ENCODE results near the gene RAP2A. TPM values are rescaled to one million over a fixed set of nuclear protein-coding genes. Genes with fewer than 3 reads are reported as not detected.

Gene RAP2A
- total RNA-seq, 1 experiment from 2014 or later, result 43.6 TPM

DNA sequence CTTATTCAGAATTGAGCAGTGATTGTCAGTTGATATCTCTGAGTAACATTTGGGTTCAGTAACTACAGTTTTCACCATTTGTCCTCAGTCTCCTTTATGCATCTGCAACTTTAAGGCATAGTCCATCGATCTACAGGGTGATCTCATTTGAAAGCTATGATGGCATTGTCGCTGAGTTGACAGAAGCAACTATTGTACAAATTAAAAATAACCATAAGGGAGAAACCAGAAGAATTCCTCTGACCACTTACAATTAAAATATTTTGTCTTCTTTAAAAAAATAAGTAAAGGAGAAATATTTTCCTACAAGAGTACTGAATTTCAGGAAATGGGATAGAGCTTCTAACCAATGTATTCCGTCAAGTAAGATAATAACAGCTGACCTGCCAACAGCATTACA is 30.6 kb downstream of the RAP2A start:
- no peak overlapping the region for H3K27ac ChIP-seq (ENCODE audit: low read depth, low read length, poor library complexity, severe bottlenecking)
- intact Hi-C loops (cut with micrococcal nuclease; ENCODE audit: unreplicated experiment), result no loop called here
- no TSS peak for BruUV-seq (replicated peaks)
- H3K36me3 ChIP-seq (ENCODE audit: insufficient read depth, low read length, poor library complexity, severe bottlenecking), result no peaks in the 10 kb centered on the region
- H3K4me1 ChIP-seq (ENCODE audit: insufficient read depth, low read length, poor library complexity, severe bottlenecking), result peaks cover 23% of the 10 kb centered on the region
- no peaks in the 10 kb centered on the region for H3K9me3 ChIP-seq (ENCODE audit: low read depth, low read length, poor library complexity, severe bottlenecking)
- ChIA-PET CTCF (no interaction called here), POLR2A (ENCODE audit: low non-redundant PET) (no interaction called here)
- H3K27me3 ChIP-seq (replicated peaks; ENCODE audit: insufficient read depth, low read depth, low read length, poor library complexity), result no peaks in the 10 kb centered on the region
- no peak for DNase-seq (ENCODE audit: low spot score)
- no peak overlapping the region for H3K4me3 ChIP-seq (ENCODE audit: low read depth, low read length, poor library complexity, severe bottlenecking)
- no peak for TF ChIP-seq EZH2 (IDR thresholded peaks at IDR 0.05; ENCODE audit: borderline replicate concordance, low read depth, low read length, poor library complexity, severe bottlenecking)
- TF ChIP-seq, protein P1, sequence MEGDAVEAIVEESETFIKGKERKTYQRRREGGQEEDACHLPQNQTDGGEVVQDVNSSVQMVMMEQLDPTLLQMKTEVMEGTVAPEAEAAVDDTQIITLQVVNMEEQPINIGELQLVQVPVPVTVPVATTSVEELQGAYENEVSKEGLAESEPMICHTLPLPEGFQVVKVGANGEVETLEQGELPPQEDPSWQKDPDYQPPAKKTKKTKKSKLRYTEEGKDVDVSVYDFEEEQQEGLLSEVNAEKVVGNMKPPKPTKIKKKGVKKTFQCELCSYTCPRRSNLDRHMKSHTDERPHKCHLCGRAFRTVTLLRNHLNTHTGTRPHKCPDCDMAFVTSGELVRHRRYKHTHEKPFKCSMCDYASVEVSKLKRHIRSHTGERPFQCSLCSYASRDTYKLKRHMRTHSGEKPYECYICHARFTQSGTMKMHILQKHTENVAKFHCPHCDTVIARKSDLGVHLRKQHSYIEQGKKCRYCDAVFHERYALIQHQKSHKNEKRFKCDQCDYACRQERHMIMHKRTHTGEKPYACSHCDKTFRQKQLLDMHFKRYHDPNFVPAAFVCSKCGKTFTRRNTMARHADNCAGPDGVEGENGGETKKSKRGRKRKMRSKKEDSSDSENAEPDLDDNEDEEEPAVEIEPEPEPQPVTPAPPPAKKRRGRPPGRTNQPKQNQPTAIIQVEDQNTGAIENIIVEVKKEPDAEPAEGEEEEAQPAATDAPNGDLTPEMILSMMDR (conservative IDR thresholded peaks at IDR 0.05; ENCODE audit: low read depth, low read length), result no peak

- ChIA-PET POLR2A (ENCODE audit: low non-redundant PET) (no interaction called here), CTCF (no interaction called here)
- H3K27ac ChIP-seq (ENCODE audit: low read depth, low read length, poor library complexity, severe bottlenecking), result no peak overlapping the region
- TF ChIP-seq EZH2 (IDR thresholded peaks at IDR 0.05; ENCODE audit: borderline replicate concordance, low read depth, low read length, poor library complexity, severe bottlenecking), result no peak
- TF ChIP-seq, protein P1 (conservative IDR thresholded peaks at IDR 0.05; ENCODE audit: low read depth, low read length), result no peak
- intact Hi-C loops (cut with micrococcal nuclease; ENCODE audit: unreplicated experiment), result no loop called here
- no peak overlapping the region for H3K4me3 ChIP-seq (ENCODE audit: low read depth, low read length, poor library complexity, severe bottlenecking)
- no peak for DNase-seq (ENCODE audit: low spot score)
- TSS peak; percentile 20 for BruUV-seq (replicated peaks)
- H3K4me1 ChIP-seq (ENCODE audit: insufficient read depth, low read length, poor library complexity, severe bottlenecking), result peaks cover 23% of the 10 kb centered on the region
- no peaks in the 10 kb centered on the region for H3K36me3 ChIP-seq (ENCODE audit: insufficient read depth, low read length, poor library complexity, severe bottlenecking)
- H3K27me3 ChIP-seq (replicated peaks; ENCODE audit: insufficient read depth, low read depth, low read length, poor library complexity), result no peaks in the 10 kb centered on the region
- H3K9me3 ChIP-seq (ENCODE audit: low read depth, low read length, poor library complexity, severe bottlenecking), result no peaks in the 10 kb centered on the region
These were observed 32.8 kb downstream of the RAP2A start for GRCh38 chr13:97466722-97467121.

DNA sequence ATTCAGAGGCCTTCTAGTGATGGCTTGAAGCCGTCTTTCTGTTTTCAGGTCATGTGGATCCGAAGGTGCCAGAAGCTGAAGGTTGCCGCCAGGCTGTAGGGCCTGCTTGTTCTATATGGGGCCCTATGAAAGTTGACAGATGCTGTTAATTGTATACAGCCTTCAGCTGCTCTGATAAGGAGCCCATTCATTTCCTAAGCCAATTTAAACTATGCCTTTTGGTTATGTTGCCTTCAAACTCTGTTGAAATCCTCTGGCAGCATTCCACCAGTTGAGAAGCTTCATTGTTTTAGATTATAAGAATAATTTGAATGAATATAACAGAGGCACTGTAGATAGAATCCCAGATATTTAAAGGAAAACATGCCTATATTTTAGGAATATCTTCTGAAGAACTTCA is 34.4 kb downstream of the RAP2A start:
- intact Hi-C loops (cut with micrococcal nuclease; ENCODE audit: unreplicated experiment), result no loop called here
- no TSS peak for BruUV-seq (replicated peaks)
- Histone ChIP-seq H3K4me3 (ENCODE audit: low read depth, low read length, poor library complexity, severe bottlenecking) (no peak overlapping the region), H3K4me1 (ENCODE audit: insufficient read depth, low read length, poor library complexity, severe bottlenecking) (peaks cover 23% of the 10 kb centered on the region), H3K36me3 (ENCODE audit: insufficient read depth, low read length, poor library complexity, severe bottlenecking) (no peaks in the 10 kb centered on the region), H3K27me3 (replicated peaks; ENCODE audit: insufficient read depth, low read depth, low read length, poor library complexity) (no peaks in the 10 kb centered on the region), H3K9me3 (ENCODE audit: low read depth, low read length, poor library complexity, severe bottlenecking) (no peaks in the 10 kb centered on the region), H3K27ac (ENCODE audit: low read depth, low read length, poor library complexity, severe bottlenecking) (no peak overlapping the region)
- CTCF ChIA-PET, result no interaction called here
- TF ChIP-seq EZH2 (IDR thresholded peaks at IDR 0.05; ENCODE audit: borderline replicate concordance, low read depth, low read length, poor library complexity, severe bottlenecking), result no peak
- TF ChIP-seq, protein P1 (conservative IDR thresholded peaks at IDR 0.05; ENCODE audit: low read depth, low read length), result no peak
- peak; percentile 68 for DNase-seq (ENCODE audit: low spot score)
- POLR2A ChIA-PET (ENCODE audit: low non-redundant PET), result no interaction called here
